ENCODE data around the gene POU3F3.

DNA sequence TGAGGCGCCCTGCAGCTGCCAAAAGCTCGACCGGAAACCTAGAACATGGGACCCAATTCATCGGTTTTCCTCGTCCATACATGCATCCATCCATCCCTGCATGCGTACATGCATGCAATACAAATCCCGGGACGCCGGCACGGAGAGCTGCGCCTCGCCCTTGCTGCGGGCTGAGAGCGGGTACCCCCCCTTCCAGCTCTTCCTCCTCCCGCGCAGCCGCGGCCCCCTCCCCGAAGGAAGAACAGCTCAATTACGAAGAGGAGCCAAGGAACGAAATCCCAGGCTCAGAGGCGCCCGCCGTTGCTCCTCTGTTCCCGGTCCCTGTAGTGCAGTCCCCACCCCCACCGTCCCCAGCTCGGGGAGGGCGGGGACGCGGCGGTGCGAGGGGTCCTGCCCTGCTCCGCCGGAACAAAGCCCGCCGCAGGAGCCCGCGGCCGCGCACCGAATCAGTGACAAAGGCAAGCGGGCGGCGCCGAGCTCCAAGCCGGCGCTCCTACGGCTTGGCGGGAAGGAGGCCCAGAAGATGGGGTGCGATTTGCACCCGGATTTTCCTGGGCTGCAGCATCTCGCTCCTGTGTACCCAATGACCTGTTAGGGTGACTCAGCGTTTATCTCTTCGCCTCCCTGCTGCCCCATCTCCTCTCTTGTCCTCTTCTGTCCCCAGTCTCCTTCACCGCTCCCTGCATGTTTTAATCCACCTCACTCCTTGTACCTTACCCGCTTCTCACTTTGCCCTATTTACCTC lies 8.9 kb upstream of the POU3F3 start:
- TF ChIP-seq EZH2 (IDR thresholded peaks at IDR 0.05), result peak; percentile 91
- no peak for TF ChIP-seq POLR2AphosphoS5 (IDR thresholded peaks at IDR 0.05; ENCODE audit: borderline replicate concordance, low read depth, low read length)

Measured in SK-N-MC (cell line).